ENCODE results near the gene PDE8A. TPM values are rescaled to one million over a fixed set of nuclear protein-coding genes. Genes with fewer than 3 reads are reported as not detected.
A peak's percentile ranks its signal among the peaks of the same experiment; 100 is the strongest.

PDE8A gene
- total and polyA plus RNA-seq, 12 donors: 10.9 to 46.7 (median 17.4) TPM

DNA sequence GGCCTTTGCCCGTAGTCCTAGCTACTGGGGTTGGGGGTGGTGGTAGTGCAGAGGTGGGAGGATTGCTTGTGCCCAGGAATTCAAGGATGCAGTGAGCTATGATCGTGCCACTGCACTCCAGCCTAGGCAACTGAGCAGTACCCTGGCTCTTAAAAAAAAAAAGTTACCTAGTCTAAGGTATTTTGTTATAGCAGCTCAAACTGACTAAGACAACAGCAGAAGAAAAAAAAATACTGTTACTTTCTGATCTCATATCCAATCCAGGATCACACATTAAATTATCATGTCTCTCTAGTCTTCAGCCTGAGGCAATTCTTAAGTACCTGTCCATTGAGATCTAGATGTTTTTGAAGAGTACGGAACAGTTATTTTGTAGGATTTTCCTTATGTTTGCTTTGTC, 39.8 kb downstream of the PDE8A start:
- Histone ChIP-seq H3K4me3 (no peak overlapping the region), H3K9me3 (no peaks in the 10 kb centered on the region), H3K27me3 (no peaks in the 10 kb centered on the region), H3K27ac (no peak overlapping the region), H3K4me1 (peaks cover 9 to 45% (median 34%) of the 10 kb centered on the region in 9 donors), H3K36me3 (no peaks in the 10 kb centered on the region)
- intact Hi-C loops (cut with DNase I): loop anchor here in 1 of 10 donors (5.0 kb wide), 1 partner anchor 34 kb away; no protein-coding TSS in a partner anchor
- DNase-seq (no peak), ATAC-seq (no peak)
- 97% methylated on average over 3 of the region's 3 CpGs for WGBS, 2 donors
- TF ChIP-seq, protein P1, sequence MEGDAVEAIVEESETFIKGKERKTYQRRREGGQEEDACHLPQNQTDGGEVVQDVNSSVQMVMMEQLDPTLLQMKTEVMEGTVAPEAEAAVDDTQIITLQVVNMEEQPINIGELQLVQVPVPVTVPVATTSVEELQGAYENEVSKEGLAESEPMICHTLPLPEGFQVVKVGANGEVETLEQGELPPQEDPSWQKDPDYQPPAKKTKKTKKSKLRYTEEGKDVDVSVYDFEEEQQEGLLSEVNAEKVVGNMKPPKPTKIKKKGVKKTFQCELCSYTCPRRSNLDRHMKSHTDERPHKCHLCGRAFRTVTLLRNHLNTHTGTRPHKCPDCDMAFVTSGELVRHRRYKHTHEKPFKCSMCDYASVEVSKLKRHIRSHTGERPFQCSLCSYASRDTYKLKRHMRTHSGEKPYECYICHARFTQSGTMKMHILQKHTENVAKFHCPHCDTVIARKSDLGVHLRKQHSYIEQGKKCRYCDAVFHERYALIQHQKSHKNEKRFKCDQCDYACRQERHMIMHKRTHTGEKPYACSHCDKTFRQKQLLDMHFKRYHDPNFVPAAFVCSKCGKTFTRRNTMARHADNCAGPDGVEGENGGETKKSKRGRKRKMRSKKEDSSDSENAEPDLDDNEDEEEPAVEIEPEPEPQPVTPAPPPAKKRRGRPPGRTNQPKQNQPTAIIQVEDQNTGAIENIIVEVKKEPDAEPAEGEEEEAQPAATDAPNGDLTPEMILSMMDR (IDR thresholded peaks at IDR 0.05): no peak

DNA sequence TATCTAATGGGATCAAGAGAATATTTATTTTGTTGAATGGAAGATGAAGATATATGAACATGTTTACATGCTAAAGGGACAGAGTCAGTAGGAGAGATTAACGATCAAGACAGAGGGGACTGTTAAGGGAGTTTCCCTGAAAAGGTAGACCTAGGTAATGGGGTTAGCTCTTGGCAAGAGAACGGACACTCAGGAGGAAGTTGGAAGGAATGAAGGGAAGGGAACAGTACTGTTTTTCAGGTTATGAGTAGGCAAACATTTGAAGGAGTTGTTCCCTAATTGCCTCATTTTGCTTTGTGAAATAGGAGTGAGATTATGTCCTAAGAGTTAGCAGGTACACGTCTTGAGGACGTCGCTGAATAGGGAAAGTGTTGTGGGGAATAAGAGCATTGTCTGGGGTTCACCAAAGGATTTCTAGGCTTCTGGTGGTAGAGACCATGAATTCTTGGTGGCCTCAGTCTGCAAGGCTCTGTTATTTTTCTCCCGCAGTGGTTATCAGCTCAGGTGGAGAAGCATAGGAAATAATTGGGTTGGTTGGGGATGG, 41.3 kb downstream of the PDE8A start:
- Histone ChIP-seq H3K4me3 (no peak overlapping the region), H3K27ac (no peak overlapping the region), H3K4me1 (peaks cover 10 to 60% (median 45%) of the 10 kb centered on the region in 9 donors), H3K36me3 (no peaks in the 10 kb centered on the region), H3K27me3 (no peaks in the 10 kb centered on the region), H3K9me3 (no peaks in the 10 kb centered on the region)
- ATAC-seq (no peak), DNase-seq (no peak)
- WGBS, 2 donors: 93 to 97% methylated on average over 6 of the region's 6 CpGs
- TF ChIP-seq, protein P1 (IDR thresholded peaks at IDR 0.05): no peak
- intact Hi-C loops (cut with DNase I): loop anchor here in 1 of 10 donors (5.0 kb wide), 1 partner anchor 36 kb away; no protein-coding TSS in a partner anchor

DNA sequence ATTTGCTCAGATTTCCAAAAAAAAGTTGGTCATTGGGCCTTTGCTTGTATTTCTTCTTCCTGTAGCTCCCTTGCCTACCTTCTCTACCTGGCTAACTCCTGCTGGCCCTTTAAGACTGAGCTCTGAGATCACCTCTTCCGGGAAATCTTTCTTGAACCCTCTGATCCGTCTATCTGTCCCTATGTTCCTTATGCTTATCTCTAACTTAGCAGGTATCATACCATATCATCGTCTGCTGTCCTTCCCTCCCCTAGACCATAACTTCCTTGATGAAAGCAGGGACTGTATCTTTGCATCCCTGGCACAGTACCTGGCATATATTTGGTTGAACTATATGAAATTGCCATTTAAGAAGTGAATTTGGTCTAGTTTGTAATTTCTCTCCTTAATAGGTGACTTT, 42.3 kb downstream of the PDE8A start:
- Histone ChIP-seq H3K4me3 (no peak overlapping the region), H3K27ac (no peak overlapping the region), H3K36me3 (no peaks in the 10 kb centered on the region), H3K9me3 (no peaks in the 10 kb centered on the region), H3K4me1 (peaks cover 10 to 68% (median 52%) of the 10 kb centered on the region in 9 donors), H3K27me3 (no peaks in the 10 kb centered on the region)
- DNase-seq: no peak
- TF ChIP-seq, protein P1 (IDR thresholded peaks at IDR 0.05): no peak
- intact Hi-C loops (cut with DNase I): loop anchor here in 1 of 10 donors (5.0 kb wide), 1 partner anchor 37 kb away; no protein-coding TSS in a partner anchor
- ATAC-seq: no peak
- 80 to 82% methylated on average over 3 of the region's 3 CpGs for WGBS, 2 donors

DNA sequence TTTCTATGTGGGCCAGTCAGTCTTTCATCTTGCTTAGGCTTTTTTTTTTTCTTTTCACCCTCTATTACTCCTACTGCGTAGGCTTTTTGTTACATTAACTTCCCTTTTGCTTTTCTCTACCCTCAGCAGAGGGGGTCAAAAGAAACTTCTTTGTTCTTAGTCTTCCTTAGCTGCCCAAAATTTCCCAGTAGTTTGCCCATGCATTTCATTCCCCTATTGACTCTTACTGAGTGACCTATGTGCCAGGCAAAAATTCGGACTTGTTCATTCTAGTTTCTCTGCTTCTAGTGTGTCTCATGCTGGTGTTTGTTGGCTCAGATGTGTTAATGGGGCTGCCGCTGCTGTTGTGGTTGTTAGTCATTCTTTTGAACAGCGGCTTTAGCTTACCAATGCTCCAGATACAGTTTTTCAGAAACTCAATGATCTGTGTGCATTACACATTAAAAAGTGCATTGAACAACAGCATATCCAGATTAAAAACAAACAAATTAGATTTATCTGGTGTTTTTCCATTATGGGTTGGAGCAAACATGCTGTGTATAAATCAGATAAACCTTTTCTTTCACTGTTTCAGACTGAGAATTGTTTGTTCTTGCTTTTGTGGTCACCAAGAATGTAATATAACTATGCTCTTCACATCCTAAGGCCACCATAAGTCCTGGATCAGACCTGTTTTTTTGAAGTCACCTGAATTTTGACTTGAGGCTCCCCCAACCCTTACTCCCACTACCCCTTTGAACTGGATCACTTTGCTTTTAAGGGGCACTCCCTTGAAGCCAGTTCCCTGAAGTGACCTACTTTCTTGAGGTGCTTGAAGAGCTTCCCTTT, 43.1 kb downstream of the PDE8A start:
- DNase-seq (no peak), ATAC-seq (no peak)
- intact Hi-C loops (cut with DNase I): loop anchor here in 2 of 10 donors (5.0 kb wide), 2 partner anchors 37 to 42 kb away; partner anchors contain the start of gene PDE8A (in 1 of the 2)
- no peaks in the 10 kb centered on the region for H3K36me3 ChIP-seq
- H3K9me3 ChIP-seq: no peaks in the 10 kb centered on the region
- H3K27ac ChIP-seq: peak overlapping the region in 2 of 10 donors; percentile 0 to 61
- H3K27me3 ChIP-seq: no peaks in the 10 kb centered on the region
- TF ChIP-seq, protein P1 (IDR thresholded peaks at IDR 0.05): no peak
- no peak overlapping the region for H3K4me3 ChIP-seq
- H3K4me1 ChIP-seq: peaks cover 10 to 75% (median 59%) of the 10 kb centered on the region in 9 donors
- WGBS, 2 donors: 80 to 83% methylated on average over 4 of the region's 4 CpGs

Data from heart right ventricle (tissue), 16 donors.